Hepatocyte (in vitro differentiated cells): ENCODE data around the gene ERGIC1. TPM values are rescaled to one million over a fixed set of nuclear protein-coding genes. Genes with fewer than 3 reads are reported as not detected.
A peak's percentile ranks its signal among the peaks of the same experiment; 100 is the strongest.
"Not testable (repeated sequence)": the region's sequence is repeated elsewhere in the genome, so short reads cannot be mapped to it uniquely, and the experiment has no call there.

Experiments
- DNase-seq: peaks from one replicate; pipeline ENCODE4 v3.0.0-alpha.2; 2016; ENCODE audit warnings: low spot score
- H2AFZ ChIP-seq: fragments of 200-600 bp; sonication (generic); 2 replicates; pipeline ENCODE4 v1.6.0; 2016; ENCODE audit warnings: antibody characterized with exemption, mild to moderate bottlenecking
- H3K27ac ChIP-seq: fragments of 200-600 bp; sonication (generic); 2 replicates; pipeline ENCODE4 v1.5.1; 2016; ENCODE audit warnings: mild to moderate bottlenecking
- H3K27me3 ChIP-seq: fragments of 200-600 bp; sonication (generic); 2 replicates; pipeline ENCODE4 v1.6.1; 2016
- H3K36me3 ChIP-seq: fragments of 200-600 bp; sonication (generic); replicated peaks from 2 replicates; pipeline ENCODE4 v1.5.1; 2016; ENCODE audit warnings: low read depth; ENCODE audit not compliant: insufficient read depth
- H3K4me1 ChIP-seq: fragments of 200-600 bp; sonication (generic); 2 replicates; pipeline ENCODE4 v1.5.1; 2016; ENCODE audit warnings: mild to moderate bottlenecking, moderate library complexity; ENCODE audit not compliant: insufficient read depth
- H3K4me2 ChIP-seq: fragments of 200-600 bp; sonication (generic); 2 replicates; pipeline ENCODE4 v1.6.0; 2016
- H3K4me3 ChIP-seq: fragments of 200-600 bp; sonication (generic); 2 replicates; pipeline ENCODE4 v1.5.1; 2016; ENCODE audit warnings: mild to moderate bottlenecking
- H3K79me2 ChIP-seq: fragments of 200-600 bp; sonication (generic); 2 replicates; pipeline ENCODE4 v1.6.0; 2017; ENCODE audit warnings: mild to moderate bottlenecking
- H3K9me2 ChIP-seq: fragments of 200-600 bp; sonication (generic); replicated peaks from 2 replicates; pipeline ENCODE4 v1.6.0; 2017; ENCODE audit warnings: mild to moderate bottlenecking; ENCODE audit not compliant: insufficient read depth
- H3K9me3 ChIP-seq: fragments of 200-600 bp; sonication (generic); 2 replicates; pipeline ENCODE4 v1.5.1; 2016; ENCODE audit warnings: low read depth, mild to moderate bottlenecking
- H4K20me1 ChIP-seq: fragments of 200-600 bp; sonication (generic); 2 replicates; pipeline ENCODE4 v1.6.0; 2016; ENCODE audit warnings: mild to moderate bottlenecking; ENCODE audit not compliant: insufficient read depth, poor library complexity, severe bottlenecking
- EZH2 ChIP-seq: fragments of 200-600 bp; sonication (generic); IDR thresholded peaks from 2 replicates; pipeline ENCODE4 v1.6.1; 2016; ENCODE audit warnings: antibody characterized with exemption, mild to moderate bottlenecking, borderline replicate concordance
- EZH2phosphoT487 ChIP-seq: fragments of 200-600 bp; sonication (generic); IDR thresholded peaks from one replicate; pipeline ENCODE4 v1.6.1; 2018; ENCODE audit warnings: antibody characterized with exemption, mild to moderate bottlenecking, low read depth, moderate library complexity; ENCODE audit not compliant: unreplicated experiment, severe bottlenecking
- WGBS: methylation state at CpG from one replicate; pipeline ENCODE4 v1.1.6; 2016; ENCODE audit warnings: low lambda C conversion rate; ENCODE audit errors: missing lambda C conversion rate; 5-methylcytosine and 5-hydroxymethylcytosine counted together
- polyA plus RNA-seq: library from polyadenylated mRNA; unstranded; fragments of >200 nt; fragmentation: Nextera tagmentation; extraction: Ambion mirVana; gene quantifications from 2 replicates; pipeline ENCODE4 v1.2.1, GENCODE V29; 2016
- total RNA-seq: library from RNA; depleted of rRNA; stranded (reverse); fragments of >200 nt; gene quantifications from 2 replicates; pipeline ENCODE4 v1.2.3, GENCODE V29; 2014
- TF ChIP-seq, protein P1 (sequence below): fragments of 200-600 bp; sonication (generic); IDR thresholded peaks from 2 replicates; pipeline ENCODE4 v1.5.1; 2016; ENCODE audit warnings: antibody characterized with exemption, mild to moderate bottlenecking; ENCODE audit not compliant: poor library complexity

ERGIC1 gene, protein sequence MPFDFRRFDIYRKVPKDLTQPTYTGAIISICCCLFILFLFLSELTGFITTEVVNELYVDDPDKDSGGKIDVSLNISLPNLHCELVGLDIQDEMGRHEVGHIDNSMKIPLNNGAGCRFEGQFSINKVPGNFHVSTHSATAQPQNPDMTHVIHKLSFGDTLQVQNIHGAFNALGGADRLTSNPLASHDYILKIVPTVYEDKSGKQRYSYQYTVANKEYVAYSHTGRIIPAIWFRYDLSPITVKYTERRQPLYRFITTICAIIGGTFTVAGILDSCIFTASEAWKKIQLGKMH
- total RNA-seq (105 and 107 TPM in 2 replicates), polyA plus RNA-seq (30.1 and 39.1 TPM in 2 replicates)

DNA sequence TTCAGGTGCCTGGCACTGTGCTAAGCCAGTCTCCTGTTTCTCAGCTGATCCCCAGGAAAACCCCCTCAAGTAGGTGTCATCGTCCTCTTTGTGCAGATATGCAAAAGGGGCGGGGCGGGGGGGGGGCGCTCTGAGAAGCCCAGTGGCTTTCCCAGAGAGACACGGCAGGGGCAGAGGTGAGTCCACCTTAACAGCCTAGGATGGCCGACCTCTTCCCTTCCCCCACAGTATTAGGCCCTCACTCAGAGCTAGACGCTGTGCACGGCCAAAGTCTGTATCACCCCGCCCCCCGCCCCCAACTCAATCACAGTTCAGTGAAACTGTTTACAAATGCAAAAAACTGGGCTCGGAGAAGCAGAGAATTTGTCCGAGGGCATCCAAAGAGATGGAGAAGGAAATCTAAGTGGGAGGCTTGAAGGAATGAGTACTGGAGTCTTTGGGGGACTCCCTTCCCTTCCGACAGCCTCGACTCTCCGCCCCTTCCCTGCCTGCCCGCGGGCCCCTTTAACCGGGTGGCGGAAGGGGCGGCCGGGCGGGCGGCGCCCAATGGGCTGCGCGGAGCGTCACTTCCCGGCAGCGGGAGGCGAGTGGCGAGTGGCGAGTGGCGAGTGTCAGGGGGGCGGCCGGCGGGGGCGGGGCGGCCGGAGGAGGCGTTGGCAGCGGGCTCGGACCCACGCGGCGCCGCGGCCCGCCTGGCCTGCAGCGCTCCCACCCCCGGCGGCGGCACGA is at the start of gene ERGIC1:
Gene ERGIC1 (plus strand): TSS at position 566 of the 729 bp plus-strand sequence. CDS start 163 bp downstream, at position 729.
- peaks cover 27% of the 10 kb centered on the region for H3K4me1 ChIP-seq
- no peaks in the 10 kb centered on the region for H3K27me3 ChIP-seq
- no peaks in the 10 kb centered on the region for H3K36me3 ChIP-seq
- peak within 1 kb of the TSS; percentile 92 for H3K27ac ChIP-seq
- H4K20me1 ChIP-seq: no peaks in the 10 kb centered on the region
- WGBS: 2% methylated on average over 28 of the region's 53 CpGs
- peak within 1 kb of the TSS; percentile 94 for H3K4me3 ChIP-seq
- no peaks in the 10 kb centered on the region for H3K9me2 ChIP-seq
- H3K79me2 ChIP-seq: peaks cover 43% of the 10 kb centered on the region
- H3K9me3 ChIP-seq: no peaks in the 10 kb centered on the region
- H3K4me2 ChIP-seq: peak within 1 kb of the TSS; percentile 96
- peak; percentile 85 for DNase-seq
- TF ChIP-seq, protein P1, sequence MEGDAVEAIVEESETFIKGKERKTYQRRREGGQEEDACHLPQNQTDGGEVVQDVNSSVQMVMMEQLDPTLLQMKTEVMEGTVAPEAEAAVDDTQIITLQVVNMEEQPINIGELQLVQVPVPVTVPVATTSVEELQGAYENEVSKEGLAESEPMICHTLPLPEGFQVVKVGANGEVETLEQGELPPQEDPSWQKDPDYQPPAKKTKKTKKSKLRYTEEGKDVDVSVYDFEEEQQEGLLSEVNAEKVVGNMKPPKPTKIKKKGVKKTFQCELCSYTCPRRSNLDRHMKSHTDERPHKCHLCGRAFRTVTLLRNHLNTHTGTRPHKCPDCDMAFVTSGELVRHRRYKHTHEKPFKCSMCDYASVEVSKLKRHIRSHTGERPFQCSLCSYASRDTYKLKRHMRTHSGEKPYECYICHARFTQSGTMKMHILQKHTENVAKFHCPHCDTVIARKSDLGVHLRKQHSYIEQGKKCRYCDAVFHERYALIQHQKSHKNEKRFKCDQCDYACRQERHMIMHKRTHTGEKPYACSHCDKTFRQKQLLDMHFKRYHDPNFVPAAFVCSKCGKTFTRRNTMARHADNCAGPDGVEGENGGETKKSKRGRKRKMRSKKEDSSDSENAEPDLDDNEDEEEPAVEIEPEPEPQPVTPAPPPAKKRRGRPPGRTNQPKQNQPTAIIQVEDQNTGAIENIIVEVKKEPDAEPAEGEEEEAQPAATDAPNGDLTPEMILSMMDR: no peak
- TF ChIP-seq EZH2phosphoT487: no peak
- TF ChIP-seq EZH2: no peak
- H2AFZ ChIP-seq: peak within 1 kb of the TSS; percentile 63

DNA sequence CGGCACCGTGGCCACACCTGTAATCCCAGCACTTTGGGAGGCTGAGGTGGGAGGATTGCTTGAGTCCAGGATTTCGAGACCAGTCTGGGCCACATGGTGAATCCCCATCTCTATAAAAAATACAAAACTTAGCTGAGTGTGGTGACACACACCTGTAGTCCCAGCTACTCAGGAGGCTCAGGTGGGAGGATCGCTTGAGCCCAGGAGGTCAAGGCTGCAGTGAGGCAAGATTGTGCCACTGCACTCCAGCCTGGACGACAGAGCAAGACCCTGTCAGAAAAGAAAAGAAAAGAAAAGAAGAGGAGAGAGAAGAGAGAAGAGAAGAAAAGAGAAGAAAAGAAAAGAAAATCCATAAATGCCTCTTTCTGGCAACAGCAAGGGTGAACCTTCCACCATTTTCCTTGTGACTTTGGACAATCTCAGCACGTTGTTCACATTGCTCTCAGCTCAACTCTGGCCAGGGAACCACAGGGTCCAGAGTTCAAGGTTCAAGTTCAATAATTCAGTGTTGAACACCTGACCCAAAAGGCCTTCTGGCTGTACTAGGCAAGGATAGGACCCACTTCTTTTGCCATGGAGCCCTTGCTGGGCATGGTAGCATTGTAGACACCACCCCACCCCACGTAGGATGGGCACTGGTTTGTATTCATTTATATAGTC is 48.5 kb upstream of the ERGIC1 start:
- no peaks in the 10 kb centered on the region for H4K20me1 ChIP-seq
- peaks cover 29% of the 10 kb centered on the region for H3K4me1 ChIP-seq
- no peaks in the 10 kb centered on the region for H3K36me3 ChIP-seq
- H3K9me3 ChIP-seq: no peaks in the 10 kb centered on the region
- H3K4me3 ChIP-seq: no peak overlapping the region
- H2AFZ ChIP-seq: no peak overlapping the region
- H3K27ac ChIP-seq: no peak overlapping the region
- H3K27me3 ChIP-seq: no peaks in the 10 kb centered on the region
- TF ChIP-seq, protein P1: no peak
- no peak for TF ChIP-seq EZH2phosphoT487
- TF ChIP-seq EZH2: no peak
- no peaks in the 10 kb centered on the region for H3K79me2 ChIP-seq
- H3K9me2 ChIP-seq: no peaks in the 10 kb centered on the region
- DNase-seq: no peak
- WGBS: 81% methylated on average over 7 of the region's 7 CpGs
- H3K4me2 ChIP-seq: no peak overlapping the region

DNA sequence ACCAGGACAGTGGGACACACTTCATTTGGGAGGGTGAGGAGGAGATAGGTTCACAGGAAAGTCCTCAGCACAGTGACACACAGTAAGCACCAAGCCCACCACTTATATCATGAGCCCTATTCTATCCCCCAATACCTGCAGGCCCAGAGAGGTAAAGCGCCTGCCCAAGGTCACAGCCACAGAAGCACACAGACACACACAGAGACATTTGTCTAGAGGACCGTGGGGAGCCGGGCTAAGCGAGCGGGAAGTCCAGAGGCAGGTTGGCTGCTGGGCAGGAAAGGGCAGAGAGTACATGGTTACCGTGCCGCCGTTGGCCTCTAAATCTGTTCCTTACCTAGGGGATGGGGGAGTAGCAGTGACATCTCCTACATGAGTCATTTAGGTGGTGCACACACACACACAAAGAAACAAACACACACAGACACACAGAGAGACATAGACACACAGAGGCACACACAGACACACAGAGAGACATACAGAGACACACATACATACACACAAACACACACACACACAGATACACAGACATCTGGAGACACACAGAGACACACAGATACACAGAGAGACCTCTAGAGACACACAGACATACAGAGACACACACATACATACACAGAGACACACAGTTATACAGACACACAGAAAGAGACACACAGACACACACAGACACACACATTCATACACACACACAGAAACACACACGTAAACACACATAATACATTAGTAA is 47.2 kb upstream of the ERGIC1 start:
- H3K27ac ChIP-seq: no peak overlapping the region
- H3K4me2 ChIP-seq: no peak overlapping the region

DNA sequence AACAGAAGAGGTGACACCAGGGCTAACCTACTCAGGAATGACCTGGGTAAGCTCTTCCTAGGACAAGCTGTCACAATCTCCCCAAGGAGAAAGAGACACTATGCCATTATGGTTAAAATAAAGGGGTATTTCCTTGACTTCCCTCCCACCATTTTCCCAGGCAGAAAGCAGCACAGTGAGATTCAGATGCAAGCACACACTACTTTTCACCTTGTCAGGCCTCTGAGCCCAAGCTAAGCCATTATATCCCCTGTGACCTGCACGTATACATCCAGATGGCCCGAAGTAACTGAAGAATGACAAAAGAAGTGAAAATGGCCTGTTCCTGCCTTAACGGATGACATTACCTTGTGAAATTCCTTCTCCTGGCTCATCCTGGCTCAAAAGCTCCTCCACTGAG is 46.5 kb upstream of the ERGIC1 start:
- not testable (repeated sequence) for H2AFZ ChIP-seq, H3K36me3 ChIP-seq, H3K4me2 ChIP-seq, H3K27me3 ChIP-seq, H3K9me2 ChIP-seq, H3K4me3 ChIP-seq, H3K79me2 ChIP-seq, DNase-seq, H3K9me3 ChIP-seq, H3K27ac ChIP-seq, H4K20me1 ChIP-seq
- WGBS: 80% methylated on average over 3 of the region's 3 CpGs
- peaks cover 29% of the 10 kb centered on the region for H3K4me1 ChIP-seq

More for the DNA sequence above, 47.2 kb upstream of the ERGIC1 start:
- H3K4me3 ChIP-seq: no peak overlapping the region
- H3K79me2 ChIP-seq: no peaks in the 10 kb centered on the region
- WGBS: 81% methylated on average over 9 of the region's 9 CpGs
- no peaks in the 10 kb centered on the region for H3K9me3 ChIP-seq
- H3K36me3 ChIP-seq: no peaks in the 10 kb centered on the region
- H3K9me2 ChIP-seq: no peaks in the 10 kb centered on the region
- TF ChIP-seq EZH2: no peak
- no peak for TF ChIP-seq EZH2phosphoT487
- TF ChIP-seq, protein P1: no peak
- no peaks in the 10 kb centered on the region for H4K20me1 ChIP-seq
- DNase-seq: no peak
- no peak overlapping the region for H2AFZ ChIP-seq
- peaks cover 29% of the 10 kb centered on the region for H3K4me1 ChIP-seq
- H3K27me3 ChIP-seq: no peaks in the 10 kb centered on the region
